Fibroblast of gingiva (primary cell): ENCODE data around the gene SART3.

Experiments used
- DNase-seq: peaks from one replicate; pipeline ENCODE4 v3.0.0-alpha.2; 2011; ENCODE audit warnings: low read depth

SART3 gene

GRCh38 chr12:108560752-108561719 lies at the start of gene SART3:
Gene SART3 (minus strand): TSS chr12:108561173. CDS start chr12:108561154, 19 bp downstream.
- peak; percentile 83 for DNase-seq

- no peak for DNase-seq
These were observed 49.4 kb upstream of the SART3 start for GRCh38 chr12:108610336-108610815.

GRCh38 chr12:108609537-108610335 lies 48.8 kb upstream of the SART3 start:
- DNase-seq = peak; percentile 90

GRCh38 chr12:108608616-108609015 lies 47.6 kb upstream of the SART3 start:
- DNase-seq = no peak

GRCh38 chr12:108607981-108608600 lies 47.1 kb upstream of the SART3 start:
- DNase-seq = no peak

- DNase-seq = peak; percentile 49
These were observed 45.5 kb upstream of the SART3 start for GRCh38 chr12:108606492-108606891.

- no peak for DNase-seq
These were observed 44.9 kb upstream of the SART3 start for GRCh38 chr12:108605690-108606406.

- DNase-seq = peak; percentile 27
These were observed 44.2 kb upstream of the SART3 start for GRCh38 chr12:108605000-108605689.

GRCh38 chr12:108604208-108604941 lies 43.4 kb upstream of the SART3 start:
- DNase-seq = no peak

- no peak for DNase-seq
These were observed 42.8 kb upstream of the SART3 start for GRCh38 chr12:108603743-108604142.

GRCh38 chr12:108602976-108603704 lies 42.2 kb upstream of the SART3 start:
- DNase-seq = no peak

- no peak for DNase-seq
These were observed 41.3 kb upstream of the SART3 start for GRCh38 chr12:108602209-108602705.

GRCh38 chr12:108600702-108601007 lies 39.7 kb upstream of the SART3 start:
- DNase-seq = no peak

GRCh38 chr12:108599948-108600701 lies 39.2 kb upstream of the SART3 start:
- no peak for DNase-seq

GRCh38 chr12:108599541-108599940 lies 38.6 kb upstream of the SART3 start:
- no peak for DNase-seq

GRCh38 chr12:108598553-108599250 lies 37.7 kb upstream of the SART3 start:
- DNase-seq = no peak

GRCh38 chr12:108597559-108598471 lies 36.8 kb upstream of the SART3 start, which contains the start of gene TMEM119:
Gene TMEM119 (minus strand): TSS chr12:108598084. CDS start chr12:108592383, 5,701 bp downstream.
- DNase-seq = peak; percentile 81
